HG02763 (cell line): Measurements from ENCODE around the gene FNIP2.

Source experiments
- ATAC-seq: cut with Tn5 transposase; IDR thresholded peaks from one replicate; pipeline ENCODE4 v1.9.1; 2021; ENCODE audit warnings: mild to moderate bottlenecking, moderate library complexity; ENCODE audit not compliant: unreplicated experiment

FNIP2 gene

DNA sequence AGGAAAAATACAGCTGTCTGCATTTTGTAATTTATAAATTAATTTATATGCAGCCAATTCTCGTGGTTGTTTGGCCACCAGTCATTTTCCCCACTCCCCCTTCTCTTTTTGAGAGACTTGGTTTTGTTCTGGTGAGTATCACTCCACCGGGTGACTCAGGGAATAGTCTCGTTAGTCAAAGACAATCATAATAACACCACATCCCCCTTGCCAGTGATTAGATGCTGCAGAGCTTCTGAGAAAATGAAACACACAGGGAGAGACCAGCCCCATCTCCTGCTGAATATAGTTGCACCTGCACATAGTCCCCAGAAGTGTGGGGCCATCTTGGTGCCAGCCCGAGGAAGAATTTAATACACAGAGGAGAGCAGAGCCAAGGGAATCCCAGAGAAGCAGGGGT is 8.0 kb upstream of the FNIP2 start:
- no peak for ATAC-seq

GRCh38 chr4:158762553-158762952 is 6.3 kb upstream of the FNIP2 start:
- no peak for ATAC-seq

- no peak for ATAC-seq
These were observed 5.4 kb upstream of the FNIP2 start for GRCh38 chr4:158763462-158763861.

GRCh38 chr4:158766434-158767044 is 2.3 kb upstream of the FNIP2 start:
- ATAC-seq = no peak

DNA sequence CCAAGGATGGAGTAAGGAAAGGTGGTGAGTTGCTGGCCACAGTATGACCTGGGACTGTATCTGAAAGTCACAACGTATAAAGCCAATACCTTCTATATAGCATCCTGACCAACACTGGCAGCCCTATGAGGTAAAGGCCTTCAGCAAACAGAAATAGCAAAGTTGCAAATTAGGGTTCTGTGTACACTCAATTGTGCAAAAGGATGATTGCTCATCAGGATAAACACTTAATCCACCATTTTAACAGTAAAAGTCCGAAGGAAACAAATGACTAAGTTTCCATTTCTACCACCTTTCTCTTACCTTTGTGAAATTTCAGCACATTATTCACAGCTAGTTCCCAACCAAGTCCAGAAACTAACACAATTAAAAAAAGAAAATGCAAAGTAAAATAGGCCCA is 1.4 kb upstream of the FNIP2 start:
- ATAC-seq = no peak

DNA sequence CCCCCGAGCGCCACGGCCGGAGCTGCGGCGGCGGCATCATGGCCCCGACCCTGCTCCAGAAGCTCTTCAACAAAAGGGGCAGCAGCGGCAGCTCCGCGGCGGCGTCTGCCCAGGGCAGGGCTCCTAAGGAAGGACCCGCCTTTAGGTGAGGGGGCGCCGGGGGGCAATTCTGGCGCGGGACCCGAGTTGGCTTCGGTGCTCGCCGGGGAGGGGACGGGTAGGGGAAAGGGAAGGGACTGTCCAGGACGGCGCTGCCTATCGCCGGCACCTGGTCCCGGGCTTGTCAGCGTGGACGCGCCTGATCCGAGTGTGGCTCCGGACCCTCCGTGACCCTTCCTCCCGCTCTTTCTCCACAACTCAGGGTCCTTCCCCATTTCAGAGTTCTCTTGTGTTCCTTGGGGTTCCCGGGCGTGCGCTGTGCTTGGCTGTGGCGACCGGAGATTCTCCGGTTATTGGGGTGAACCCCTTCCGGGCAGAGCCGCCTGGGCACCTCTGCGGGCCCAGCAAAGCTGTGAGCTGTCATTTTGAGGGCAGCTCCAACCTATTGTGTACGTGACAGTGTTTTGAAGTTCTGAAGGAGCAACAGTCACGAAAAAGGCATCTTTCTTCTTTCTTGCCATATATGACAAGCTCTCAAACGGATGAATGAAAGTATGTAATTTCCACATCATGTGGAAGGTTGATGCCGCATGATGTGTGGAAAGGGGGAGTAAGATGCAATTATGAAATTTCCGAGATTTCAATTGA is 522 bp downstream of the FNIP2 start:
- ATAC-seq = peak; percentile 31

- no peak for ATAC-seq
These were observed 1.8 kb downstream of the FNIP2 start for GRCh38 chr4:158770671-158771070.

GRCh38 chr4:158771776-158772175 is 3.0 kb downstream of the FNIP2 start:
- ATAC-seq = no peak

- ATAC-seq = no peak
These were observed 6.3 kb downstream of the FNIP2 start for GRCh38 chr4:158775091-158775651.

GRCh38 chr4:158776106-158776505 is 7.3 kb downstream of the FNIP2 start:
- ATAC-seq = no peak

DNA sequence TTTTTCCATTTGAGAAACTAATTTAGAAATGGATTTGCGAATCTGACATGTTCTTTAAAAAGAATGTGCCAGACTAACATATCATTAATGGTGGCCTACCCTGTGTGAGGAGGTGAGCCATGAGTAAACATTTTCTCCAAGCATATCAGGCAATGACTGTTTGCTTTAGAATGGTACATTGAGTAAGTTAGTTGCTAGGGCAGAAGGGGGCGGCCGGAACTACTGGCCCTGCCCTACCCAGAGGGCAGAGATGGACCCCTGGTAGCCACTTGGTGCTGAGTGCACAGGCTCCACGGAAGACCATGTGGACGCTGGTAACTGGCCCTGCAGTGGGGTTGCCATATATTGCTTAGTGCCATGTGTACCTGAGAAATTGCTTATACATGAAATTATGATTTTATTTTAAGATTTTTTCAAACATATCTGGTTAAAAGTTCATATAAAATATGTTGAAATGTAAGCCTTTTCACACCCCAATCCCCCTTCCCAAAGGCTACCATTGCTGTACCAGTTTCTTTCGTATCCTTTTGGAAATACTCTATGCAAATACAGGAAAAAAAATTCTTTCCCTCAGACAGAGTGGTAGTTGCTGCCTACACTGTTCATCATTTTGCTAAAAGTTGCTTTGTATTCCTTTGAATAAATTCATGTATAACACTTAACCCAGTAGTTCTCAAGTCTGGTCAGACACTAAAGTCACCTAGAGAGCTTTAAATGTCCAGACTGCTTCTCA is 8.8 kb downstream of the FNIP2 start:
- ATAC-seq = peak; percentile 20

GRCh38 chr4:158778156-158778711 is 9.4 kb downstream of the FNIP2 start:
- peak; percentile 97 for ATAC-seq

GRCh38 chr4:158778712-158779111 is 9.9 kb downstream of the FNIP2 start:
- ATAC-seq = no peak

DNA sequence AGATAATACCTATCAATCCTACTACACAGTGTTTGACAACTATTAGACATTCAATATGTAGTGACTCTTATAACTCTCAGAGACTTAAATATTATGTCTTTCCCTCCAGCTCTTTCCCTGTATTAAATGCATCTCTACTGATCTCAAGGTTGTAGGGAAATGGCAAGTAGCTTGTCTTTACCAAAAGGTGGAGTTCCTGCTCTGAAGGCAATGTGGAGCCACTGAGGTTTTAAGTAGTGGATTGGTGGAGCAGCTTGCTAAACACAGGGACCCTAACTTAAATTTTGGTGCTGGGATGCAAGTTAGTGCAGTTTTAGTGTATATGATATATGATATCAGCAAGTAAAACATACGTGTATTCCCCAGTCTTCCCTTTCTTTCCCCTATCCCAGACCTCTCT is 13.1 kb downstream of the FNIP2 start:
- no peak for ATAC-seq

GRCh38 chr4:158782551-158783360 is 13.9 kb downstream of the FNIP2 start:
- peak; percentile 39 for ATAC-seq

GRCh38 chr4:158783785-158784184 is 15.0 kb downstream of the FNIP2 start:
- ATAC-seq = no peak

- no peak for ATAC-seq
These were observed 16.9 kb downstream of the FNIP2 start for GRCh38 chr4:158785718-158786117.

DNA sequence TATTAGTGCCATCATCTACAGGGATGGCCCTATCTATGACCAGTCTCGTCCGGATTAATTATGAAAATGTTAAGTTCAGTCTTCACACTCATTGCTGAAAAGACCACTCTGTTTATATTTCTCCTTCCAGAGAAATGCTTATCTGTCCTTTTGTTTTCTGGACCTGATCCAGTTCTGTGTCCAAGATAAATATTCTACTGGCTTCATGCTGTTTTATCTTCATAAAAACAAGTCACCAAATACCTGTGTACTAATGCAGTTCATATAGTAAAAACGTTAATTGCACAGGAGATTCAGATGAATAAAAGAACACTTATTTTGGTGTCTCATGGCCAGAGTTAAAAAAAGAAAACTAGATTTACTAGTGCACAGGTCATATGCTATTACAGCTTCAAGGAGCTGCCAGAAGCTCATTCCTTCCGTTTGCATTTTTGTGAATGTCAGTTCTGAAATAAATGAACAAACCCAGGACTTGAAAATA is 17.3 kb downstream of the FNIP2 start:
- no peak for ATAC-seq

- no peak for ATAC-seq
These were observed 18.1 kb downstream of the FNIP2 start for GRCh38 chr4:158786955-158787354.

DNA sequence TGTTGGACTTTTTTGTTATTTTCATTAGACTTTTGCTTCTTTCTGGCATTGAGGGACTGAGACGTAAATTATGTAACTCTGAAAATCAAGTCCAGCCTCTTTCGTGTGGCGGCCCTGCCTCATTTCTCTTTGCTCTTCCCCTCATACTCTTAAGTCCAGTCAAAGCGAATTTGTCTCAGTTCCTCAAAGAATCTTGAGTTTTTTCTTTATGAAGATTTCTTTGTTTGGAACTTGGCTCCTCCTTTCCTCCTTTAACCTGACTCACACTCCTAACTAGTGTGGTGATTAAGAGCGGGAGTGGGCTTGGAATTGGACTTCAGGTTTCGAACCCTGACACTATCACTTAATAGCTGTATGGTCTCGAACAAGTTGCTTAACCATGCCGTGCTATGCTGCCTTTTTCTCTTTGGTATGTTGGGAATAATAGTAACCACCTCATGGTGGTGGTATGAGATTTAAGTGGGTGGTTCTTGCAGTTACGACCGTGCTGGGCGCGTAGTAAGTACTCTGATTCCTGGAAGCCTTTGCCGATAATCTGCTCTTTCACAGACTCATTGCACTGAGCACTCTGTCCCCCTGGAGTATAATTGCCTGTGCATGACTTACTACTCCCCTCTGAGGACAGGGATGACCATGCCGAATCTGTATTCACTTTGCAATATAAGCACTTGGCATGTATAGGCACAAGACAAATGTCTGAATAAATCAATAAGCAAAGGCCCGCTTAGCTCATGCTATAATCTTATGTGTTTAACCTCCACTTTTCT is 19.1 kb downstream of the FNIP2 start:
- no peak for ATAC-seq
